Muscle layer of colon (tissue), 2 donors: ENCODE results near the gene GIMAP7.
A peak's percentile ranks its signal among the peaks of the same experiment; 100 is the strongest.
"Not testable (repeated sequence)": the region's sequence is repeated elsewhere in the genome, so short reads cannot be mapped to it uniquely, and the experiment has no call there.

ENCODE experiments used
- H3K27ac ChIP-seq: one replicate; pipeline ENCODE4 v1.7.0; 2013; ENCODE audit warnings: low read depth, mild to moderate bottlenecking, low read length, moderate library complexity
- H3K27me3 ChIP-seq, 2 donors: one replicate each; pipeline ENCODE4 v1.7.0; 2013; ENCODE audit warnings: low read length in 2 of 2, mild to moderate bottlenecking in 2 of 2; ENCODE audit not compliant: insufficient read depth in 2 of 2, control insufficient read depth in 1 of 2
- H3K36me3 ChIP-seq: one replicate; pipeline ENCODE4 v1.7.0; 2013; ENCODE audit warnings: mild to moderate bottlenecking, low read length; ENCODE audit not compliant: insufficient read depth
- H3K4me1 ChIP-seq: one replicate; pipeline ENCODE4 v1.7.0; 2013; ENCODE audit warnings: mild to moderate bottlenecking, low read length; ENCODE audit not compliant: insufficient read depth
- H3K4me3 ChIP-seq, 2 donors: one replicate each; pipeline ENCODE4 v1.7.0; 2013; ENCODE audit warnings: low read length in 2 of 2, low read depth in 1 of 2, mild to moderate bottlenecking in 1 of 2, moderate library complexity in 1 of 2
- H3K9ac ChIP-seq: one replicate; pipeline ENCODE4 v1.7.0; 2013; ENCODE audit warnings: low read length
- H3K9me3 ChIP-seq: one replicate; pipeline ENCODE4 v1.7.0; 2013; ENCODE audit warnings: mild to moderate bottlenecking, low read length
- donor health status: abdominal sarcoma.
- donor health status: Adenocarcinoma of cecum.

Gene GIMAP7

DNA sequence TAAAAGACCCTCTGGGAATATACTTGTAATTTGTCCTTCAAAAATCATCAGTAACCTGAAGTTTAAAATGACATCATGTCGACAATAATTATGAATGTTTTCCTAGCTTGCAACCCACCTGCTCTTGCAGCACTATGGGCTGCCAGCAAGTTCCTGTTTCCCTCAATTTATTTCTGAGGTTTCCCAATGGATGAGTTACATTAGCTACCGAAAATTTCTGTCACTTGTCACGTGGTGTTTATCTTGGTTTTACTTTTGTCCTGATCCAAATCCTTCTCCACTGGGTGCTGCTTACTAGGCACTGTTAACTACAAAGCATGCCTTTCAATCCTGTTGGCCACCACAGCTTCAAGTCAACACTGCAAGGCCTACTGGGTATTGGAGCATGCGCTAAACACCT, 32.8 kb upstream of the GIMAP7 start:
- Histone ChIP-seq H3K27me3 (no peaks in the 10 kb centered on the region), H3K36me3 (no peaks in the 10 kb centered on the region), H3K4me1 (no peaks in the 10 kb centered on the region), H3K9ac (no peak overlapping the region), H3K4me3 (no peak overlapping the region), H3K9me3 (no peaks in the 10 kb centered on the region), H3K27ac (no peak overlapping the region)

DNA sequence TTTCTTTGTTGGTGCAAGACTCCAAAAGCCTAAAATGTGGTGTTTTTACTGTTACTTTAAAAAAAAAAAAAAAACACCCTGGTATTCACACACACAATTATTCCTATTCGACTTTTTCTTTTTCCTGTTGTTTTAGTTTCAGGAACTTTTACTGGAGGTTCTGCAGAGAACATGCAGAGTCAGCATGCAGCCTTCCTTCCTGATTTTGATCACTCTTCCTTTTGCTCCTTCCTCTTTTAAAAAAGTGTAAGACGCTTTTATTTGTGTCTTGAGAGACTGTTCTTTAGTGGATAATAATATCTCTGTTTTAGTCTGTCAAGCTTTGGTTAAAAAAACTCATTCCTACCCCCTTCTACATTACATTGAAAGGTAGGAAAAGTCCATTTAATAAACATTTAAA, 31.2 kb upstream of the GIMAP7 start:
- H3K9ac ChIP-seq, H3K9me3 ChIP-seq: not testable (repeated sequence)

GRCh38 chr7:150484071-150484470, 30.6 kb upstream of the GIMAP7 start:
- not testable (repeated sequence) for H3K27ac ChIP-seq

More for the DNA sequence above, 31.2 kb upstream of the GIMAP7 start:
- not testable (repeated sequence) for H3K4me3 ChIP-seq, H3K4me1 ChIP-seq, H3K27ac ChIP-seq, H3K36me3 ChIP-seq, H3K27me3 ChIP-seq

DNA sequence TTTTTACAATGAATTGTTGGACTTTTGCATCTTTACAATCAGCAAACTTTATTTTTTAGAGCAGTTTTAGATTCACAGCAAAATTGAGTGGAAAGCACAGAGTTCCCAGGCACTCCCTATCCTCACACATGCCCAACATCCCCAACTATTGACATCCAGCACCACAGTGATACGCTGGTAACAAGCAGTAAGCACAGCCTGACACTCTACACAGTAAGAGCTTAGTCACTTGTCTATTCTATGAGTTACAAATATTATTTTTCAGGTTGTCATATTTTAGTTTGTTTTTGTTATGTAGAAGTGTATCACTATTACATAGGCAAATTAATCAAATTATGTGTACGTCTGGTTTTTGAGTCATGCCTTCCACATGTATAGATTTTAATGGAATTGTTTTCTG, 27.0 kb upstream of the GIMAP7 start:
- Histone ChIP-seq H3K9me3 (no peaks in the 10 kb centered on the region), H3K4me1 (no peaks in the 10 kb centered on the region), H3K27ac (no peak overlapping the region), H3K4me3 (no peak overlapping the region), H3K36me3 (no peaks in the 10 kb centered on the region), H3K9ac (no peak overlapping the region), H3K27me3 (no peaks in the 10 kb centered on the region)

More at GRCh38 chr7:150484071-150484470, 30.6 kb upstream of the GIMAP7 start:
- H3K4me1 ChIP-seq, H3K9ac ChIP-seq, H3K9me3 ChIP-seq, H3K4me3 ChIP-seq, H3K36me3 ChIP-seq, H3K27me3 ChIP-seq: not testable (repeated sequence)

GRCh38 chr7:150489782-150490181, 24.9 kb upstream of the GIMAP7 start:
- H3K4me1 ChIP-seq = no peaks in the 10 kb centered on the region
- H3K27me3 ChIP-seq = no peaks in the 10 kb centered on the region
- H3K27ac ChIP-seq = no peak overlapping the region

DNA sequence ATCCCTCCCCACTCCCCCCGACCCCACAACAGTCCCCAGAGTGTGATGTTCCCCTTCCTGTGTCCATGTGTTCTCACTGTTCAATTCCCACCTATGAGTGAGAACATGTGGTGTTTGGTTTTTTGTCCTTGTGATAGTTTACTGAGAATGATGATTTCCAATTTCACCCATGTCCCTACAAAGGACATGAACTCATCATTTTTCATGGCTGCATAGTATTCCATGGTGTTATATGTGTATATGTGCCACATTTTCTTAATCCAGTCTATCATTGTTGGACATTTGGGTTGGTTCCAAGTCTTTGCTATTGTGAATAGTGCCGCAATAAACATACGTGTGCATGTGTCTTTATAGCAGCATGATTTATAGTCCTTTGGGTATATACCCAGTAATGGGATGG, 21.2 kb upstream of the GIMAP7 start:
- H3K27me3 ChIP-seq, H3K27ac ChIP-seq, H3K9me3 ChIP-seq, H3K36me3 ChIP-seq, H3K4me1 ChIP-seq, H3K9ac ChIP-seq, H3K4me3 ChIP-seq: not testable (repeated sequence)

More at GRCh38 chr7:150489782-150490181, 24.9 kb upstream of the GIMAP7 start:
- H3K9ac ChIP-seq = no peak overlapping the region
- no peaks in the 10 kb centered on the region for H3K9me3 ChIP-seq
- H3K36me3 ChIP-seq = no peaks in the 10 kb centered on the region
- H3K4me3 ChIP-seq = no peak overlapping the region

GRCh38 chr7:150502519-150502918, 12.2 kb upstream of the GIMAP7 start:
- Histone ChIP-seq H3K9me3 (no peaks in the 10 kb centered on the region), H3K4me3 (no peak overlapping the region), H3K9ac (no peak overlapping the region), H3K36me3 (no peaks in the 10 kb centered on the region), H3K27ac (no peak overlapping the region), H3K4me1 (no peaks in the 10 kb centered on the region), H3K27me3 (no peaks in the 10 kb centered on the region)

DNA sequence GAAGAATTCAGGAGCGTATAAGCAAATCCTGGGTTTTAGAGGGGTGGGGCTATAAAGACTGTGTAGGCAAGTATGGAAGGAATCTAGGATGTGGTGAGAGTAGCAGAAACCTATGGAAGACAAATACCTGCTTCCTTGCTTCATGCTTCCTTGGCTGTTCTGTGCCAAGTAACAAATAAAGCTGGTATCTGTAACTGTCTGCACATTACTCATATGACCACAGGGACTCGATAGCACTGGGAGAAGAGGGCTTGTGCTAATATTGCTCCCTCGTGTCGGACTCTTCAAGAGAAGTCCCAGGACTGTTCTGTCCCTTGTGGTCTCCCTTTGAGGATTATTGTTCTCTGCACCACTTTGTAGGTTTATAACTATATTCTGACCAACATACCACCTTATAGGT, 11.5 kb upstream of the GIMAP7 start:
- H3K27ac ChIP-seq = no peak overlapping the region
- no peaks in the 10 kb centered on the region for H3K9me3 ChIP-seq
- no peaks in the 10 kb centered on the region for H3K36me3 ChIP-seq

GRCh38 chr7:150503581-150503980, 11.1 kb upstream of the GIMAP7 start:
- no peak overlapping the region for H3K9ac ChIP-seq
- H3K36me3 ChIP-seq = no peaks in the 10 kb centered on the region
- no peaks in the 10 kb centered on the region for H3K27me3 ChIP-seq
- no peak overlapping the region for H3K4me3 ChIP-seq
- H3K4me1 ChIP-seq = no peaks in the 10 kb centered on the region
- no peak overlapping the region for H3K27ac ChIP-seq
- no peaks in the 10 kb centered on the region for H3K9me3 ChIP-seq

More for the DNA sequence above, 11.5 kb upstream of the GIMAP7 start:
- no peaks in the 10 kb centered on the region for H3K4me1 ChIP-seq
- H3K27me3 ChIP-seq = no peaks in the 10 kb centered on the region
- no peak overlapping the region for H3K9ac ChIP-seq
- H3K4me3 ChIP-seq = no peak overlapping the region

DNA sequence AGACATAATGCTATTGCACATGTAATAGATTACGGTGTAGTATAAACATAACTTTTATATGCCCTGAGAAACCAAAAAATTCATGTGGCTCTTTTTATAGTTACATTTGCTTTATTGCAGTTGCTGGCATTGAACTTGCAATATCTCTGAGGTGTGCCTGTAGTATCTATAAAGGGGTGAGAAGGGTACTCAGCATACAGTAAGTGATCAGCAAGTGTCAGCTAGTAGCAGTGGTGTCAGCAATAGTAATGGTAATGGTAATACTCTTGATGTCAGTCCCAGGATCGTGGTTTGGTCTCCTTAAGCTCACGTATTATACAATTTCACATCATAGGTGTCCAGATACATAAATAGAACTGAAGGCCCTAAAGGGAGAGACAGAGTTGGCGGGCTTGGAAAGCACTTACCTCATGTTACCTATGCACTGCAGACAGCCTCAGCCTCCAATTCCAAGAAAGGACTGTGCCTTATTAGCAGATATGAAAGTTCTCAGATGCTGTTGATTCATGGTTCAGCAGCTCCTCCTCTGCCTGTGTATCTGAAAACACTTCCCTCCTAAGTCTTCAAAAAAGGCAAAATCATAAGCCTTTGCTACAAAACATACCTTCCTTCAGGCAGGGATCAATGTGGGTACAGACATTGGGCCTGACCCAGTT, 6.6 kb upstream of the GIMAP7 start:
- H3K4me3 ChIP-seq = no peak overlapping the region
- no peak overlapping the region for H3K9ac ChIP-seq
- no peaks in the 10 kb centered on the region for H3K9me3 ChIP-seq
- no peaks in the 10 kb centered on the region for H3K27me3 ChIP-seq
- no peaks in the 10 kb centered on the region for H3K36me3 ChIP-seq
- H3K27ac ChIP-seq = no peak overlapping the region
- H3K4me1 ChIP-seq = no peaks in the 10 kb centered on the region

- H3K27me3 ChIP-seq = no peaks in the 10 kb centered on the region
- H3K27ac ChIP-seq = no peak overlapping the region
- H3K9ac ChIP-seq = no peak overlapping the region
- no peaks in the 10 kb centered on the region for H3K36me3 ChIP-seq
- no peak overlapping the region for H3K4me3 ChIP-seq
- H3K4me1 ChIP-seq = no peaks in the 10 kb centered on the region
- H3K9me3 ChIP-seq = no peaks in the 10 kb centered on the region
Observed at GRCh38 chr7:150511048-150511447, 3.6 kb upstream of the GIMAP7 start.

DNA sequence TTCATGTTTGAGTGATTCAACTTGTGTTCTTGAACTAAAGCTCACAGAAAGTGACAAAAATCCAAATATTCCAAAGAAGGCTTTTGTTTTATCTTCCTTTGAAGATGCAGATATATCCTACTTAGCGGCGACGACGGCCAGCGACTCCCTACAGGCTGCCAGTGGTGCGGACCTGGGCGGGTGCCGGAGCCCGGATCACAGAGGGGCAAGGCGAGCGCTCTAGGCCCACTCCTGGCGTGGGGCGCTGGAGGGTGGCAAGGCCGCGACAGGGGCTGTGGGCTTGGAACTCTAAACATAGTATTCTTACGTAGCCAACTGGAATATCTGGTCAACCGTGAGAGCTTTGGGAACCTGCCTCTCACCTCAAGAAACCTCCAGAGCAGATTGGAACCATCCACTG, 914 bp upstream of the GIMAP7 start:
- H3K36me3 ChIP-seq = no peaks in the 10 kb centered on the region
- H3K9me3 ChIP-seq = no peaks in the 10 kb centered on the region
- H3K4me1 ChIP-seq = no peaks in the 10 kb centered on the region
- no peaks in the 10 kb centered on the region for H3K27me3 ChIP-seq
- no peak overlapping the region for H3K9ac ChIP-seq
- H3K4me3 ChIP-seq = no peak overlapping the region
- H3K27ac ChIP-seq = peak overlapping the region; percentile 7
